Measurements from ENCODE around the gene AP2A2. TPM values are rescaled to one million over a fixed set of nuclear protein-coding genes. Genes with fewer than 3 reads are reported as not detected.

AP2A2 gene
- total RNA-seq, 1 donor: 50.7 TPM

DNA sequence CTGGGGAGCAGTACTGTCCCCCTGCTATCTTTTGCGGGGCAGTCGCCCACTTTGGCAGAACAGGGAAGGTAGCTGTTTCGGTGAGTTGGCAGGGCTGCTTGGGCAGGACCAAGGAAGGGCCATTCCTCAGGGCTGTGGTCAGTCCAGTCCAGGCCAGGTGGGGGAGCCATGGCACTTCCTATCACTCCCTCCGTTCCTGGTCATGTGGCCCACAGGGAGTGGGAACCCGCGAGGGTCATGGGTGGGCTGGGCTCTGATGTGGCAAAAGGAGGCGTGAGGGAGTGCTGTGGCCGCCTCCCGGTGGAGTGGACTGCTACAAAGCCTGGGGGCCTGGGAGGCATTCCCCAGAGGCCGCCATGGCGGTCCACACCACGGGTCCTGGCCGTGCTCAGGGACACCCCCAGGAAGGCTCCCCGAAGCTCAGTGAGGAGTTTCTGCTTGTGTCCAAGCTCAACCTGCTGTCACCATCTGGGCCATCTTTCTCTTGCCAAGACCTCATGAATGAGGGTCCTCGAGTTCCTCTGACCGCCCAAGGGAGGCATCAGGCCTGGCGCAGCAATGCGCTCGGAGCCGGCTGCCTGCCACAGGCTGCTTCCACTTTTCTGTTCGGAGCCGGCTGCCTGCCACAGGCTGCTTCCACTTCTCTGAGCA is 27.0 kb upstream of the AP2A2 start:
- H4K20me1 ChIP-seq (ENCODE audit: insufficient read depth, low read length): no peaks in the 10 kb centered on the region
- no peaks in the 10 kb centered on the region for H3K9me3 ChIP-seq (ENCODE audit: low read depth, low read length)
- no peak overlapping the region for H2AFZ ChIP-seq (ENCODE audit: low read length)
- H3K79me2 ChIP-seq (ENCODE audit: insufficient read depth, low read length): no peaks in the 10 kb centered on the region
- no peaks in the 10 kb centered on the region for H3K4me1 ChIP-seq (ENCODE audit: insufficient read depth, low read length)
- no peak for DNase-seq (ENCODE audit: insufficient read length, low spot score, missing footprints)
- TF ChIP-seq, protein P1, sequence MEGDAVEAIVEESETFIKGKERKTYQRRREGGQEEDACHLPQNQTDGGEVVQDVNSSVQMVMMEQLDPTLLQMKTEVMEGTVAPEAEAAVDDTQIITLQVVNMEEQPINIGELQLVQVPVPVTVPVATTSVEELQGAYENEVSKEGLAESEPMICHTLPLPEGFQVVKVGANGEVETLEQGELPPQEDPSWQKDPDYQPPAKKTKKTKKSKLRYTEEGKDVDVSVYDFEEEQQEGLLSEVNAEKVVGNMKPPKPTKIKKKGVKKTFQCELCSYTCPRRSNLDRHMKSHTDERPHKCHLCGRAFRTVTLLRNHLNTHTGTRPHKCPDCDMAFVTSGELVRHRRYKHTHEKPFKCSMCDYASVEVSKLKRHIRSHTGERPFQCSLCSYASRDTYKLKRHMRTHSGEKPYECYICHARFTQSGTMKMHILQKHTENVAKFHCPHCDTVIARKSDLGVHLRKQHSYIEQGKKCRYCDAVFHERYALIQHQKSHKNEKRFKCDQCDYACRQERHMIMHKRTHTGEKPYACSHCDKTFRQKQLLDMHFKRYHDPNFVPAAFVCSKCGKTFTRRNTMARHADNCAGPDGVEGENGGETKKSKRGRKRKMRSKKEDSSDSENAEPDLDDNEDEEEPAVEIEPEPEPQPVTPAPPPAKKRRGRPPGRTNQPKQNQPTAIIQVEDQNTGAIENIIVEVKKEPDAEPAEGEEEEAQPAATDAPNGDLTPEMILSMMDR (IDR thresholded peaks at IDR 0.05; ENCODE audit: extremely low read depth, low read depth, low read length): peak; percentile 15
- no peak overlapping the region for H3K4me2 ChIP-seq (ENCODE audit: insufficient read depth, low read length)
- peaks cover 27% of the 10 kb centered on the region for H3K36me3 ChIP-seq (ENCODE audit: insufficient read depth, low read length)
- no peak overlapping the region for H3K27ac ChIP-seq (ENCODE audit: low read depth, low read length)
- no peaks in the 10 kb centered on the region for H3K27me3 ChIP-seq (ENCODE audit: insufficient read depth, low read length)
- no peak overlapping the region for H3K4me3 ChIP-seq (ENCODE audit: insufficient read depth, low read length)

DNA sequence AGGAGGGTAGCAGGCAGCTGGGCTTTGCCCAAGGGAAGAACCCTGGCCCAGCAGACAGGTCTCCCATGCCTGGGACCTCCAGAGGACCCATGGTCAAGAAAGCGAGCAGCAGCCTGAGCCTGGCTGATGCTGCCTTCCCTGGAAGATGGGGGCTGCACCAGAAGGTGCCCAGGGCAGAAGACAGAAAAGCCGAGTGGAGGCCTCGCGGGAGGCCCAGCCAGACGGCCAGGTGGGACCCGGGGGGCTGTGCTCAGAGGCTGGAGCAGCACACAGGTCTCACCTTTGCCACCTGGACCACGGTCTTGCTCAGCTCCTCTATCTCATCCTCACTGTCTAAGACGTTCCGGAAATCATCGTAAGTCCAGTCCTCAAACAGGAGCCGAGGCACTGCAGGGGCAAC is 25.9 kb upstream of the AP2A2 start:
- H3K79me2 ChIP-seq (ENCODE audit: insufficient read depth, low read length): no peaks in the 10 kb centered on the region
- H3K4me1 ChIP-seq (ENCODE audit: insufficient read depth, low read length): no peaks in the 10 kb centered on the region
- no peak for DNase-seq (ENCODE audit: insufficient read length, low spot score, missing footprints)
- no peak overlapping the region for H3K4me3 ChIP-seq (ENCODE audit: insufficient read depth, low read length)
- H3K4me2 ChIP-seq (ENCODE audit: insufficient read depth, low read length): no peak overlapping the region
- H3K9me3 ChIP-seq (ENCODE audit: low read depth, low read length): no peaks in the 10 kb centered on the region
- TF ChIP-seq, protein P1 (IDR thresholded peaks at IDR 0.05; ENCODE audit: extremely low read depth, low read depth, low read length): no peak
- no peaks in the 10 kb centered on the region for H3K27me3 ChIP-seq (ENCODE audit: insufficient read depth, low read length)
- H3K36me3 ChIP-seq (ENCODE audit: insufficient read depth, low read length): peaks cover 38% of the 10 kb centered on the region
- no peak overlapping the region for H2AFZ ChIP-seq (ENCODE audit: low read length)
- no peak overlapping the region for H3K27ac ChIP-seq (ENCODE audit: low read depth, low read length)
- H4K20me1 ChIP-seq (ENCODE audit: insufficient read depth, low read length): no peaks in the 10 kb centered on the region

DNA sequence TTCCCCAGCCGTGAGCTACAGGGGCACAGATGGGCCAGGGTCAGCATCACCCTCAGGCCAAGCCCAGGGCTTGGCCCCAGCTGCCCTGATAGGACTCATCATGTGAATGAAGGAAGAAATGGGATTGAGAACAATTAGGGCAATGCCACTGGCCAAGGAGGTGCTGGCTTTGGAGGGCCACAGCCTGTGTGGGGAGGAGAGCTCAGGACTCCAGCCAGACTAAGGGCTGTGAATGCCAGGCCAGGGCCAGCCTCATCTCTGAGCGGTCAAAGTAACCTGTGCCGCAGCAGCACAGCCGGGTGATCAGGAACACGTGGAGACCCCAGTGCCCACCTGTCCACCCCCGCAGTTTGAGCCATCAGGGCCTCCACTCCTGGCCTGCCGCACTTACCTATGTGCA is 25.1 kb upstream of the AP2A2 start:
- H3K27ac ChIP-seq (ENCODE audit: low read depth, low read length): no peak overlapping the region
- no peak overlapping the region for H2AFZ ChIP-seq (ENCODE audit: low read length)
- no peaks in the 10 kb centered on the region for H4K20me1 ChIP-seq (ENCODE audit: insufficient read depth, low read length)
- TF ChIP-seq, protein P1 (IDR thresholded peaks at IDR 0.05; ENCODE audit: extremely low read depth, low read depth, low read length): no peak
- no peaks in the 10 kb centered on the region for H3K4me1 ChIP-seq (ENCODE audit: insufficient read depth, low read length)
- H3K79me2 ChIP-seq (ENCODE audit: insufficient read depth, low read length): no peaks in the 10 kb centered on the region
- H3K27me3 ChIP-seq (ENCODE audit: insufficient read depth, low read length): no peaks in the 10 kb centered on the region
- no peaks in the 10 kb centered on the region for H3K9me3 ChIP-seq (ENCODE audit: low read depth, low read length)
- H3K36me3 ChIP-seq (ENCODE audit: insufficient read depth, low read length): peaks cover 39% of the 10 kb centered on the region
- no peak overlapping the region for H3K4me2 ChIP-seq (ENCODE audit: insufficient read depth, low read length)
- DNase-seq (ENCODE audit: insufficient read length, low spot score, missing footprints): no peak
- H3K4me3 ChIP-seq (ENCODE audit: insufficient read depth, low read length): no peak overlapping the region

DNA sequence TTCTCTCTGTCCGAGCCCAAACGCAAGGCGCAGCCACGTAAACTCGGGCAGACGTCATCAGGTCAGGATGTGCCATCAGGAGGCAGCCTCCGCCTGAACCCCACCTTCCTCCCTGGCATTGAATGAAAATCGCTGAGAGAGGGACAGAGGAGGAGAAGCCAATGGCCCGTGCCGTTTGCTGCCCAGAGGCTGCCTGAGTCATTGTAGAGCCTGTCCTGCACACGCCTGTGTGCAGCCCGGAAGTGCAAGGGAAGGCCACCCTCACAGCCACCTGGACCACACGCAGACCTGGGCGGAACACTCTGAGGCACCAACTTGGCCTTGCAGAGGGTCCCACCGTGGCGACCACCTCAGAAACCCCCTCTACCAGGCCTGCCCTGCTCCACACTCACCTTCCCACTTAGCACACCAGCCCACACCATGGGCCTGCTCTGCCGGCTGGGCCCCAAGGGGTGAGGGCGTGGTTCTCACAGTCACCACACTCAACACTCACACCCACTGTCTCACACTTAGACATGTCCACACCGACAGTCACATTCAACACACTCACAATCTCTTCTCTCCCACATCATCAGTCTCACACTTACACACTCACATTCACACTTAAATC is 24.1 kb upstream of the AP2A2 start:
- H3K4me1 ChIP-seq (ENCODE audit: insufficient read depth, low read length): no peaks in the 10 kb centered on the region
- TF ChIP-seq, protein P1 (IDR thresholded peaks at IDR 0.05; ENCODE audit: extremely low read depth, low read depth, low read length): no peak
- H3K27me3 ChIP-seq (ENCODE audit: insufficient read depth, low read length): no peaks in the 10 kb centered on the region
- peaks cover 39% of the 10 kb centered on the region for H3K36me3 ChIP-seq (ENCODE audit: insufficient read depth, low read length)
- H3K4me3 ChIP-seq (ENCODE audit: insufficient read depth, low read length): no peak overlapping the region
- DNase-seq (ENCODE audit: insufficient read length, low spot score, missing footprints): no peak
- H3K27ac ChIP-seq (ENCODE audit: low read depth, low read length): no peak overlapping the region
- no peaks in the 10 kb centered on the region for H3K9me3 ChIP-seq (ENCODE audit: low read depth, low read length)
- H2AFZ ChIP-seq (ENCODE audit: low read length): no peak overlapping the region
- H3K4me2 ChIP-seq (ENCODE audit: insufficient read depth, low read length): no peak overlapping the region
- no peaks in the 10 kb centered on the region for H4K20me1 ChIP-seq (ENCODE audit: insufficient read depth, low read length)
- peaks cover 3% of the 10 kb centered on the region for H3K79me2 ChIP-seq (ENCODE audit: insufficient read depth, low read length)
